ENCODE data around the gene UTS2R. TPM values are rescaled to one million over a fixed set of nuclear protein-coding genes. Genes with fewer than 3 reads are reported as not detected.

Gene UTS2R
- total RNA-seq, 1 experiment from 2014 or later: 0.46 TPM

- H3K4me1 Mint-ChIP-seq: no peaks in the 10 kb centered on the region
- DNase-seq (ENCODE audit: low spot score): no peak
- CTCF ChIA-PET: no interaction called here
- no peak for ATAC-seq
- TF ChIP-seq ZNF317 (CRISPR knock-in tag; IDR thresholded peaks at IDR 0.05; ENCODE audit: borderline replicate concordance, low read depth): no peak
- no peak for TF ChIP-seq CDX4 (CRISPR knock-in tag; IDR thresholded peaks at IDR 0.05; ENCODE audit: borderline replicate concordance)
- TF ChIP-seq AR (CRISPR knock-in tag; IDR thresholded peaks at IDR 0.05): no peak
- no peak for TF ChIP-seq TP53 (CRISPR knock-in tag; IDR thresholded peaks at IDR 0.05)
- TF ChIP-seq PRDM15 (CRISPR knock-in tag; IDR thresholded peaks at IDR 0.05): no peak
- TF ChIP-seq ZNF396 (CRISPR knock-in tag; IDR thresholded peaks at IDR 0.05; ENCODE audit: borderline replicate concordance): no peak
- TF ChIP-seq SMAD3 (CRISPR knock-in tag; IDR thresholded peaks at IDR 0.05; ENCODE audit: borderline replicate concordance): no peak
- TF ChIP-seq NFATC4 (CRISPR knock-in tag; IDR thresholded peaks at IDR 0.05): no peak
- no peak for TF ChIP-seq STAT6 (CRISPR knock-in tag; conservative IDR thresholded peaks at IDR 0.05; ENCODE audit: low read depth)
- TF ChIP-seq NR2C2 (CRISPR knock-in tag; IDR thresholded peaks at IDR 0.05): no peak
- no peak for TF ChIP-seq TEAD4 (CRISPR knock-in tag; IDR thresholded peaks at IDR 0.05)
- no peak for TF ChIP-seq ZNF281 (CRISPR knock-in tag; IDR thresholded peaks at IDR 0.05)
- TF ChIP-seq JAZF1 (CRISPR knock-in tag; IDR thresholded peaks at IDR 0.05): no peak
- TF ChIP-seq MXD4 (CRISPR knock-in tag; IDR thresholded peaks at IDR 0.05; ENCODE audit: borderline replicate concordance): no peak
- no peak for TF ChIP-seq CTCF (IDR thresholded peaks at IDR 0.05)
- no peak for TF ChIP-seq PRRX2 (CRISPR knock-in tag; IDR thresholded peaks at IDR 0.05)
- no peak for TF ChIP-seq ATF6 (CRISPR knock-in tag; IDR thresholded peaks at IDR 0.05)
- no peak for TF ChIP-seq EMX1 (CRISPR knock-in tag; IDR thresholded peaks at IDR 0.05)
- H3K4me3 Mint-ChIP-seq: no peak overlapping the region
- POLR2A ChIA-PET: no interaction called here
- H3K27me3 Mint-ChIP-seq (ENCODE audit: low read depth): no peaks in the 10 kb centered on the region
- H3K36me3 Mint-ChIP-seq: no peaks in the 10 kb centered on the region
- H3K9me3 Mint-ChIP-seq: no peaks in the 10 kb centered on the region
- no peak overlapping the region for H3K27ac Mint-ChIP-seq
Measured at GRCh38 chr17:82390015-82390859, 18.7 kb downstream of the UTS2R start.

All from WTC11 (cell line).